ENCODE results near the gene RPGR.

Gene RPGR

DNA sequence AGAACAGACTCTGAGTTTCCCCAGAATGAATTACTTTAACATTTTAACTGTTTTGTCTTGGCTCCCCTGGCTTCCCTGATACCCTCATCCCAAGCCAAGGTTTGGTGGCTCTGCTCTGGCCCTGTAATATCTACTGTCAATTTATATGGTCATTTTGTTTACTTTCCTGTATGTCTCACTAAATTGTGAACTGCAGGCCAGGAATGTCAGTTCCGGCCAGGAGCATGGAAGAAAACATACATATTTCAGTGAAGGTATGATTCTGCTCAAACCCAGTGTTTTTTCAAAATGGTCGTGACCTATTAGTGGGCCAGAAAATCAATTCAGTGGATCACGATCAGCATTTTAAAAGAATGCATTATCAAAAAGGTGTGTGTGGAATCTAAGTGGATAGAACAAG, 1.2 kb downstream of the RPGR start:
- DNase-seq = no peak

DNA sequence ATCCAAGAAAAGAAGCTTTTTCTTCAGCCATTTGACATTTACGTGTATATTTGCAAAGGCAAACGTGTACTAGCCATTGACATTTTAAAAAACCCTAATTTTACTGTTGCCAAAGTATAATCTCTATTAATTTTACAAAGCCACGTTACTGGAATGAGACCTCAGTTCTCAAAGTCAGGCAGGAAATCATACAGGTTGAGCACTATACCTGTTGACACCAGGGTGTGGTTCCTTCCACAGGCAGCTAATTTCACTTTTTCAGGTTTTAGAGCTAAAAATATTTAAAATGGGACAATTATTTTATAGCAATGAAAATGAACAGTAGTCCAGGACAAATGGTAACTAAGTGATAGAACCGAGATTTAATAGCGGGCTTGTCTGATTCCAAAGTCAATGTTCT, 6.5 kb downstream of the RPGR start:
- no peak for DNase-seq

DNA sequence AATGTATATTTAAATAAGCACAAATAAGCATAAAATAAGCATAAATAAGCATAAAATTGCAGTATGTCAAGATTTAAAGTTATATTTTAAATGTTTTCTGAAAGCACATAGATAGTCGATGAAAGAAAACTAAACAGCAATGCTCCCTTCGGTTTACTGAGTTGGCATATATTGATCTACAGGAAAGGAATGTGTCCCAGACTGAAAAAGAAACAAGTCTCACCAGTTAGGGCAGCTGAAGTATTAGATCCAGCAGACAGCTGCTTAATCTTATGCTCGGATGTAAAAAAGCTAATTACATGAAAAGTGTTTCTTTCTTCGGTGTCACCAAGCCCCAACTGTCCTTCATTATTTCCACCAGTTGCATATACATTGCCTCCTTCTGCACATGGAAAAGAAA, 8.7 kb downstream of the RPGR start:
- no peak for DNase-seq

DNA sequence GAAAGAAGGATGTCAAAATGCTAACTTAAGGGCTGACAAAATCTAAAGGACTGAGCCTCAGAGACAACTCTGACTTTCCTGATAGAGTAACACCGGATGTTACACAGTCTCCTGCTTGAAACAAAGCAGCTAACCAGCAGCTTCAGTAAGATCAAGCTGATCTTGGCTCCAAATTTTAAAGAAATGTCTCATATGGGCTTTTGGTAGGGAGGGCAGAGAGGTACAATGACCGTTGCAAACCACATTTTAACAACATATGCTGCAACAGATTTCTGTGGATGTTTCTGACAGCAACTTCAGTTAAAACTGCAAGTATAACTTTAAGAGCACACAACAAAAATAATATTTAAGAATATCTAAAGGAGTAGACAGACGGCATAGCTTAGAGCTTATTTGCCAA, 9.1 kb downstream of the RPGR start:
- DNase-seq = no peak

DNA sequence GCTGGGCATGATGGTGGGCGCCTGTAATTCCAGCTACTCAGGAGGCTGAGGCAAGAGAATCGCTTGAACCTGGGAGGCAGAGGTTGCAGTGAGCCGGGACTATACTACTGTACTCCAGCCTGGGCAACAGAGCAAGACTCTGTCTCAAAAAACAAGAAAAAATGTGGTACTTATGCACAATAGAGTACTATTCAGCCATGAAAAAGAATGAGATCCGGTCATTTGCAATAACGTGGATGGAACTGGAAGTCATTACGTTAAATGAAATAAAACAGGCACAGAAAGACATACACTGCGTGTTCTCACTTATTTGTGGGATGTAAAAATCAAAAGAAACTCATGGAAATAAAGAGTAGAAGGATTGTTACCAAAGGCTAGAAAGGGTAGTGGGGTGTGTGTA, 12.1 kb downstream of the RPGR start:
- no peak for DNase-seq

DNA sequence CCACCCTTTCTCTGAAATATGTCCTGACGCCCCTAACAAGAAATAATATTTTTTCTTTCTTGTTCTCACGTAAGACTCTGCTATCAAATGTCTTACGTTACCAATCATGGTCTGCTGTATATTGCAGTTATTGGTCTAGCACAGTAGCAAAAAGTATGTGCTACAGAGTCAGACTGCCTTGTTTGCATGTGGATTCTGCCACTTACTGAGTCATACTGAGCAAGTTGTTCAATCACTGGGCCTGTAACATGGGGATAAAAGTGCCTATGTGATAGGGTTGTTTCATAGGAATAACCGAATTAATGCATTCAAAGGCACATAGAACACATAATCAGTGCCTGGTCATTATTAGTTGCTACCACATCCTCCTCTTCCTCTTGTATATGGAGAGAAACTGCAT, 14.1 kb downstream of the RPGR start:
- no peak for DNase-seq

DNA sequence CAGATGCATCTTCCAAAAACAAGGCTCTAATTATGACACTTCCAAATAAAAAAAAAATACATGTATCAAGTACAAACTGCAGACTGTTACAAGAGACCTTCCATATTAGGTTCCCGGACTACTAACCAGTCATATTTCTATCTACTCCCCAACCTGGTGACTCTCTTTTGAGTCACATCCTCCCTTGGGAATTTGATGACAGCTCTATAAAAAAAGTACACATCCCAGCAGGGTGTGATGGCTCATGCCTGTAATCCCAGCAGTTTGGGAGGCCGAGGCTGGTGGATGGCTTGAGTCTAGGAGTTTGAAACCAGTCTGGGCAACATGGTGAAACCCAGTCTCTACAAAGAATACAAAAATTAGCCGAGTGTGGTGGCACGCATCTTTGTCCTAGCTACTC, 14.9 kb downstream of the RPGR start:
- no peak for DNase-seq

DNA sequence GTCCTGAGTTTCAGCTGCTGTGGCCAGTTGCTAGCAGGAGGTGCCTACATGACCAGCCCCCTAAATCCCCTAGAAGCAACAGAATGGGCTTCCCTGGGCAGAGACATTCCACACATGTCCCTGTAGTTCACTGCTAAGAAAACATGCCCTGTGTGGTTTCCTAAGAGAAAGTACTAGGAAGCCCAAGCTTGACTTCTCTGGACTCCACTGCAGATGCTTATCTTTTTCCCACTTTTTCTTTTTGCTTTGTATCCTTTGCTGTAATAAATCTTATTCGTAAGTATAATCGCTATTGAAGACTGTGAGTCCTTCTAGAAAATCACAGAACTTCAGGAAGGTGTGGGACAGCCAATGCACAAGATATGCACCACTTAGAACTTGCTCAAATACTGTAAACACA, 15.6 kb downstream of the RPGR start:
- no peak for DNase-seq

DNA sequence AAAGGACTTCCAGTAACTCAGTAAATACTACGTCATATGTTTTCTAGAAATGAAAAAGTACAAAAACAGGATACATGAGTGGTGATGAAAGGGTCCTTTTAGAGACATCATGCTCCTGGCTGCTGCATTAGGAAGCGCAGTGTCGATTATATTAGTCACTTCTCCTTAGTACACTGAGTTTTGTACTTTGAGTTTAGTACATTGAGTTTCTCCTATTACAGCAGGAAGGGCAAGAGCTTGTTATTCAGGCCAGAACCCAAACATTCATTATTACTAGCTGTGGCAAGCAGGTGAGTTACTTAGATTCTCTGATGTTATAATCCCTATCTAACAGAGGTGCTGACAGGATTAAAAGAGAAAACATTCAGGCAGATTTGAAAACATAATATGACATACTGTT, 21.3 kb downstream of the RPGR start:
- DNase-seq = no peak

DNA sequence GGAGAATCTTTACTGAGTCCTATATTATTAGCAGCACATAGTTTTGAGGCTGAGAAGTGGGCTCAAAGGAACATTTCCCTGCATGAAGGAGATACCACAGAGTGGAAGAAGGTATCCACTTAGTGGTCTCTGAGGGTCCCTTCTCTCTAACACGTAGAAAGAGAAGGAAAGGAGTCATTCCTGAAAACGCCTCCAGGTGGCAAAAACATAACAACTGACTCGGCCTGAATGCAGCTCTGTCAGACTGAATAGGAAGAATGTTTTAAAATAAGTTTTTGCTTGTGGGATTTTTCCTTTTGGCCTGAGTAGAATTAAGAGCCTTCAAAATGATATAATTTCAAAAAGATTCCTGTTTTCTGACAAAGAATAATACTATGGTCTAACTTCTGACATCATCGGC, 23.3 kb downstream of the RPGR start:
- DNase-seq = no peak

DNA sequence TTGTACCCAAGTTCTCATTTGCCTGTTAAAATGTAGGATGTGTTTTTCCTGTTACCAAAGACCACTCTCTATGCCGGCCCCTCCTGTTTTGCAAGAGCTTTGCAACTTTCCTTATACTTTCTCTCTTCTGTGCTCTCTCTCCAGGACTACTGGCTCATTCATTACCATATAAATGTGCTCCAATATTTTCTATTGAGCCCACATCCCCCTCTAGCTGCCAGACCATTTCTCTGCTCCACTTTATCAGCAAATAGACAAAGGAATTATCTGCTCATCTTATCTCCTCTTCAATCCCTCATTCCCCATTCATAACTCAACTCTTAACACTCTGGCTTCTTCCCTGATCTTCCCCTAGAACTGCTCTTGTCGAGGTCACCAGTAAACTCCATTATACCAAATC, 33.6 kb downstream of the RPGR start:
- no peak for DNase-seq

DNA sequence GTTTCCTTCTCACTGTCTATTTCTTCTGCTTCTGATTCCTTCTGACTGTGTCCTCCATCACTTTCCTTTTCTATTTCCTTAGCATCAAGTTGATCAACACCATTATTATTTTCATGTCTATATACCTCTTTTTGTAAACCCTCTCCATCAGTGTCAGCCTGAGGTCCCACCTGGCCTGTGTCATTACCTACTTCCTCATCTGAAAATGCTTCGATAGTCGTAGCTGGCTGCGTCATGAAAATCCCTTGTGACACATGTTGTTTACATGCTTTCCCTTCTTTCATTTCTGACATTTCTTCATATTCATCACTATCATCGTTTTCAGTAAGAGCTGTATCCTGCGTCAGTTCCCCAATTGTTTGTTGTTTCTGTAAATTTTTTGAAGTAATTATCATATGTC, 39.6 kb downstream of the RPGR start:
- no peak for DNase-seq

DNA sequence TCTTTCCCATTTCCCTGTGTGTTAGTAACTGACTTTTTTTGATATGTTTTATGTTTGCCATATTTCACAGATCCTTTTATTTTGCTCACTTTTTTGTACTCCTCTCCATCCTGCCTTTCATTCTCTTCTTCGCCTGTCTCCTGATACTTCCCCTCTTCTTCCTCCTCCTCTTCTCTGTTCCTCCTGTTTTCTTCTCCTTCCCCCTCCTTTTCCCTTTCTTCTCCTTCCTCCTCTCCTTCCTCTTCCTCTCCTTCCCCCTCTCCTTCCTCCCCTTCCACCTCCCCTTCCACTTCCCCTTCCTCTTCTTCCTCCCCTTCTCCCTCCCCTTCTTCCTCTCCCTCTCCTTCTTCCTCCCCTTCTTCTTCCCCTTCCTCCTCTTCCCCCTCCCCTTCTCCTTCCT, 41.7 kb downstream of the RPGR start:
- DNase-seq = no peak

DNA sequence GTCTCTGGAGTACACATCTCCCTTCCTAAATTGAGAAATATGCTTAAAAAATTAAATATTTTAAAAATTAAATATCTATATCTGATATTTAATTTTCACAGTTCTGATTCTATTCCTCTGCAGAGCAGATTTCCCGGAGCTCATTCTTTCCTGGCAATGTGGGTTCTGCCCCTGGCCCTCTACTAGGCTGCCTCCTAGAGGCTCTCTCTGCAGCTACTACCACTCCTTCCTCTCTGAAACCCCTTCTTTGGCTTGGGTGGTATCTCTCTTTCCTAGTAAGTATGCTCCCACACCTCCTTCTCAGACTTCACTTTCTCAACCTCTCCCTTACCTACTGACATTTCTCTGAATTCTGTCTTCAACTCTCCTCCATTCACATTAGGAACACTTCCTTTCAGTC, 45.3 kb downstream of the RPGR start:
- DNase-seq = no peak

DNA sequence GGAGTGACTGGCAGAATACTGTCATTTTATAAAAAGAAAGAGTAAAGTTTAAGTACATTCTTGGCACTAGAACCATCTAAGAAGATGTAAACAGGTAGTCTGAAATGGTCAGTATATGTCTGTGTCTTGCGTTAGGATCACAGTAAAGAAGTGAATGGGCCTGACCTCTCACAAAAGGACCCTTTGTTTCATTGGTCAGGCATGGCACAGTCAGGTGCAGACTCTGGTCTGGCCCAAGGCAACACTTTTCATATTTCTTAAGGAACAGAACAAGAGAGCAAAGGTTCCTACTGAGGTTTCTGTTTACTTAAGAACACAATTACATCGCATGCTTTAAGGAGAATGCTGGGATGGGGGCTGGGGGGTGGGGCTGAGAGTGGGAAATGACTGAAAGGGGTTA, 48.1 kb downstream of the RPGR start:
- no peak for DNase-seq

DNA sequence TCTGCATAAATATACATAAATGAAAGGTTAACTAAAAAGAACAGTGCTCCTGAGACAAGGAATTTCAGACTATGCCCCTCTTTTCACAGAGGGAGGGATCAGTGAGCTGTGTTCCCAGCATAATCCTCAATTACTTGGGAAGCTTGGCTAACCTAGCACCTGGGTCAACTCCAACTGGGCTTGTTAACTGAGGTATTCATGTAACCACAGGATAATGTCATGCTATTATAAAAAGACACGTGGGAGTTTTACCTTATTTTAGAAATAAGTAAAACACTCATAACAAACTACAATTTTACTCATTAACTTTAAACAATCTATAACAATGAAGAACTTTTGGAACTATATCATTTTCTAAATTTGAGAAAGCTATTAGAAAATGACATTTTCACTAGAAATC, 48.6 kb downstream of the RPGR start:
- no peak for DNase-seq

DNA sequence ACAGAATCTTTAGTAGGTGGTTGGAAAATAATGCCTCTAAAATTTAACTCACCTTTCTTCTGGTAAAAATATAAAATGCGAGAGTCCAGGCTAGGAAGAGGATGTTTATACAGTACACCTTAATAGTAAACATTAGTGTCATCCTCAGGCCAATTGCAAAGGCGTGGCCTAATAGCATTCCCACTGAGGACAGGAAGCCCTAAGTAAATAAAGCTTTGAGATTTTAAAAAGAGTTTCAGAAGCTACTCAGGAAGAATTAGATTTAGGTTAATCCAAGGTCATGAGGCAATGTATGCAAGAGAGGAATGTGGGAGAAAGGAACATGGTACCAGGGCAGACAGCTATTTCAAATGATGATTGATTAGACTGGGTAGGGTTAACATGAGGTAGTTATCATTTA, 49.5 kb downstream of the RPGR start:
- no peak for DNase-seq

DNA sequence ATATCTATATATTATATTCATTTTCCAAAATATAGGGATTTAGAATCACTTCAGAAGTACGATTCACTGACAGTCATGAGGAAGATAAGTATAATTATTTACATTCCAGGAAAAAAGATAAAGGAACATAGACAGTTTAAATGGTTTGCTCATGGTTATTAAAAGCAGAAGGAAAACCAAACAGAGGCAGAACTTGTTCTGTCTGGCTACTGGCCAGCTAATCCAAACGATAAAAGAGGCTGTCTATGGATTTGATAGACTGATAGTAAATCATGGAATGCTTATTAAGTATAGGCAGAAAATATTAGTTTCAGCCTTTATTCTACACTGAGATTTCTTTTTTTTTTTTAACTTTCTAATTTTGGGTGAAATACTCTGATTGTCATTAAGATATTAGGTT, 50.2 kb downstream of the RPGR start:
- DNase-seq = no peak

DNA sequence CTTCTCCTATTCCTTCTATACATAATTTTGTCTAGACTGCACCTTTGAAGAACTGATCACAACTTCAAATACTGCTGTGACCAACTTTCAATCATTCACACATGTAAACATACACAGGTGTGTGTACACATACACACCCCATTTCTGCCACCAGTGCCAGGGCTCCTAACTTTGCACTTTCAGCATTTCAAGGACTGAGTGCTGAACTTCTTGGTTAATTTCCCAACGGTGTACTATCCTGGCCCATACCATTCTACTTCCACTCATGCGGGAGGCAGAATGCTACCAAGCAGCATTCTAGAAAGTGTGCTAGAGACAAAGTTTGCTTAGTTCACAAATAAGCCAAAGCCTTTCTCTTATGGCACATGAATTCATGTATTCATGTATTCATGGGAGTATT, 51.2 kb downstream of the RPGR start:
- DNase-seq = no peak

DNA sequence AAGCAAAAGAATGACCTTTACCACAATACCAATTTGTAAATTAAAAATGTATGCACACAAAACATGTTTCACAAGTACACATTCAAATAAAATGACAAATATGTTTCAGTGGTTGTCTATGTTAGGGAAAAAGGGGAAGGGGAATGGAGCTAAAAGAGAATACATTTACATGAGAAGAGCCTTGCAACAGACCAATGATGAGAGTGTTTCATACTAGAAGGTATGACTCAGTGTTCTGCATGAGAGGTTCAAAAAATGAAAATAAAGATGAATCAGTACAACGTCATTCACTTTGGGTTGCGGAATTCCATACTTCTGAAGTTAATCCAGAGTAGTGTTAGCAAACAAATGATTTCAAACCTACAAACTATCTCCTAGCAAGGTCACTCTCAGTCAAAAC, 51.7 kb downstream of the RPGR start:
- no peak for DNase-seq

DNA sequence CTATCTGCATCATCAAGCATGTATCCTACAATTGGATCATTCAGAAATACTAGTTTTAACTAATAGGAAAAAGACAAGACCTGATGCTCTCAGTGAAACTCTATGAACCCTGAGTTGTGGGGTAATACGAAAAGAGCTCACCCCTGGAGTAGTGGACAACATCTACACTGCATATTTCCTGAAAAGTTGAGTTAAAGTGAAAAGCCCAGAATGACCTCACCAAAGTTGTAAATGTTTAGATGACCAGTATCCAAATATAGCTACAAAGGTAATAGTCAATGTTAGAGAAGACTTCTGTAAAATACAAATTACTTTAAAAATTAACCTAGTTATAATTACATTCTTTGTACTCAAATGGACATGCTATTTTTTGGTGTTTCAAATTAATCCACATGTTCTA, 53.9 kb downstream of the RPGR start:
- DNase-seq = no peak

DNA sequence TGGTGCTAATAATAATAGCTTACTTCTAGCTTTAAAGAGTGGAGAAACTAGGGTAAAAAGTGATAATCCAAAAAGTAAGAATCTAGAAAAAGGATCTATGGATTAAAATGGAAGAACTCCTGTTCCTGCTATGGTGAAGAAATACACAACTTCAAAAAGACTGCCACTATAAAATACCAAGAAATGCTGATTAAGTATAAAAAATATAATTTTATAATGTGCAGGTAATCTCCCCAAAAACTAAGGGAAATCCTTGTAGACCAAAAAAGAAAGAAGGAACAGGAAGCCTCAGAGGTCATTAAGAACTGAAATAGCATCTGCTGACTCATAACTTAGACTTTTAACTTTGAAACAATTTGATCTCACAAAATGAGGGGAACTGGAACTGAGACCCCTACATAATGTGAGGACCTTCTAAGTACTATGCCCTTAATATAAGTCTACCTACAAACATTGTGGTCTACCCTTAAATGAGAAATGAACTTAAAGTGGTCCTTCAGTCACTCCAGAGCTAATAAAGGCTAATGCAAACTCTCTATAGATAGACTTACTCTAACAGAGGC, 56.1 kb downstream of the RPGR start:
- no peak for DNase-seq

DNA sequence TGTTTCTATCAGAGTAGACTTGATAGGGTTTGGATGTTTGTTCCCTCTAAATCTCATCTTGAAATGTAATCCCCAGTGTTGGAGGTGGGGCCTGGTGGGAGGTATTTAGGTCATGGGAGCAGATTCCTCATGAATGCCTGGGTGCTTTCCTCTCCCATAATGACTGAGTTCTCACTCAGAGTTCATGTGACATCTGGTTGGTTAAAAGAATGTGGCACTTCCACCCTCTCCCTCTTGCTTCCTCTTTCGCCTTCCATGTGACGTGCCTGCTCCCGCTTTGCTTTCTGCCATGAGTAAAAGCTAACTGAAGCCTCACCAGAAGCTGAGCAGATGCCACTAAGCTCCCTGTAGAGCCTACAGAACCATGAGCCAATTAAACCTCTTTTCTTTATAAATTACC, 59.3 kb downstream of the RPGR start:
- no peak for DNase-seq

DNA sequence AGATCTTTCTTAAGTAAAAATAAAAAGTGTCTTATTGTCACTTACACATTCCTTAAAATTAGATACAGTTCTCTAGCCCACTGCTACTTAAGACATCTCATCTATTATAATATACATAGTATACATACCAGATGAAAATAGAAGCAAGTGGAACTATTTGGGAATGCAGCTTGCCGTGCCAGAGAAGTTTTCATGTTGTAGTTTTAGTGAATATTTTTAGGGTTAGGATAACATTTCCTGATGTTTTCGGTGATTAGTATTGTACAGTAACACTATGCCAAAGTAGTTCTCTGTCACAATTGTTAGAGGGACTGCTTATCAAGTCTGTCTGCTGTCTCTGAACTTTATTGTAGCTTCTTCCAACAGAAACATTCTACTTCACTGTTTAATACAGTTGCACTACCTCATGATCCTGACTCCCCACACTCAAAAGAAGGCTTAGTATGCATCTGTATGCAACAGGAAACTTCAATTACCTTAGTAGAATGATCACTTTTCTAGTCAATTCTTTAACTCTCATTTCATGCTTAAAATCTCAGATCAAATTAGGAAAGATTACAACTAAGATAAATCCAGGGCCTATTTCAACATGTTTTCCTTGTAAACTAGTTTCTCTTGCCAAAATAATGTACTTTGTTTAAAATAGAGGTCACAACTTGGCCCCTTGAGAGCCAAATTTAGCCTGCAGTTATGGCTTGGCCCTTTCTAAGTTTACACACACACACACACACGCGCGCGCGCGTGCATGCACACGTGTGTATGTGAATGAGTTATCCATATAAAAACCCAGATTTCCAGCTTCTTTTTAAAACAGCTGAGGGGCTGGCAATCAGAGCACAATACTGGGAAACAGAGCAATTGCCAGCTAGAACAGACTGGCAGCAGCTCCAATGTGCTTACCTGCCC, 64.3 kb downstream of the RPGR start:
- DNase-seq = no peak

DNA sequence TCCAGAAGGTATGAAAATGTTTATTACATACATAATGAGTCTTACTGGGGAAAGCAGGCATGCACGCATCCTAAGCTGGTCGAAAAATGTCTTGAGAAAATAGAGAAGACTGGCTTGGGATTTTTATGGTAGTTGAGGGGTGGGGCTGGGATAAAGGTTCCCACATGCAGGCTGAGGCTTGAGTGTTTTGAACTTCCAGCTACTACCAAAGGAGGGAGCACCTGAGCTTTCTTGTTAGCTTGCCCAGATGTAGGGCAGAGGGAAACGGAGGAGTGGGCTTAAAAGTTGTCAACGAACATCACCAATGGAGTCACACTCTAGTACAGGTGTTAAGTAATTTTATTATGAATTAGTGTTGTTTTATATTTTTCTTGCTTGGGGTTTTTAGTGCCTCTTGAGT, 67.1 kb downstream of the RPGR start:
- DNase-seq = no peak

Data from hippocampal formation (tissue), 2 donors.